ENCODE results near the gene OR11G2.
"Not testable (repeated sequence)": the region's sequence is repeated elsewhere in the genome, so short reads cannot be mapped to it uniquely, and the experiment has no call there.

Gene OR11G2

DNA sequence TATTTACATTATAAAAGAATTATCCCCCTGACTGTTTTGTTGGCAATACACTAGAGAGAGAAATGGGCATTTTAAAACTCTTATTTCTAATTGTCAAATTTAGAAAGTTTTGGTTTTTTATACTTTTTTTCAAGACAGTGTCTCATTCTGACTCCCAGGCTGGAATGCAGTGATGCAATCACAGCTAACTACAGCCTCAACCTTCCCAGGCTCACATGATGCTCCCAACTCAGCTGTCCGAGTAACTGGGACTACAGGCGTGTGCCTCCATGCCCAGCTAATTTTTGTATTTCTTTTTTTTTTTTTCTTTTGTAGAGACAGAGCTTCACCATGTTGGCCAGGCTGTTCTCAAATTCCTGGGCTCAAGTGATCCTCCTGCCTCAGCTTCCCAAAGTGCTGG is 24.5 kb downstream of the OR11G2 start:
- ChIA-PET CTCF (no interaction called here), POLR2A (no interaction called here)

DNA sequence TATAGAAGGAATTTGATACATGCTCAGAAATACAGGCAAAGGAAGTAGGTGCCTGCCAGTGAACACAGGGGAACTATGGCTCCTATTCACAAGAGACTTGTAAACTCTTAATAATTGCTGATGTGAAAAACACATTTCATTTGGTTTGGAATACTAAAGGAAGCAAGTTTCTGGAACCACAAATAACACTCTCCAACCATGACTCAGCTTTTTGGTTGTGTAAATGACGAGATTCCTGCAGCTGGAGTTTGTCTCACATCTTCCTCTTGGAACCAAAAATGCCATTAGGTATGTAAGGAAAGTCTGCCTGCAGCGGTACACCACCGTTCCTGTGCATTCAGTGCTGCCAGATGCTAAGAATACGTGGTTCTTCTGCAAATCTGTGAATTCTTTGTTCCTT is 28.3 kb downstream of the OR11G2 start:
- POLR2A ChIA-PET: no interaction called here
- H3K4me3 ChIP-seq (ENCODE audit: low read depth, low read length): no peak overlapping the region
- TF ChIP-seq, protein P1, sequence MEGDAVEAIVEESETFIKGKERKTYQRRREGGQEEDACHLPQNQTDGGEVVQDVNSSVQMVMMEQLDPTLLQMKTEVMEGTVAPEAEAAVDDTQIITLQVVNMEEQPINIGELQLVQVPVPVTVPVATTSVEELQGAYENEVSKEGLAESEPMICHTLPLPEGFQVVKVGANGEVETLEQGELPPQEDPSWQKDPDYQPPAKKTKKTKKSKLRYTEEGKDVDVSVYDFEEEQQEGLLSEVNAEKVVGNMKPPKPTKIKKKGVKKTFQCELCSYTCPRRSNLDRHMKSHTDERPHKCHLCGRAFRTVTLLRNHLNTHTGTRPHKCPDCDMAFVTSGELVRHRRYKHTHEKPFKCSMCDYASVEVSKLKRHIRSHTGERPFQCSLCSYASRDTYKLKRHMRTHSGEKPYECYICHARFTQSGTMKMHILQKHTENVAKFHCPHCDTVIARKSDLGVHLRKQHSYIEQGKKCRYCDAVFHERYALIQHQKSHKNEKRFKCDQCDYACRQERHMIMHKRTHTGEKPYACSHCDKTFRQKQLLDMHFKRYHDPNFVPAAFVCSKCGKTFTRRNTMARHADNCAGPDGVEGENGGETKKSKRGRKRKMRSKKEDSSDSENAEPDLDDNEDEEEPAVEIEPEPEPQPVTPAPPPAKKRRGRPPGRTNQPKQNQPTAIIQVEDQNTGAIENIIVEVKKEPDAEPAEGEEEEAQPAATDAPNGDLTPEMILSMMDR (IDR thresholded peaks at IDR 0.05; ENCODE audit: insufficient read depth, low read length, missing control alignments): no peak

More for the DNA sequence above, 24.5 kb downstream of the OR11G2 start:
- no peak overlapping the region for H3K4me3 ChIP-seq (ENCODE audit: low read depth, low read length)
- TF ChIP-seq, protein P1 (IDR thresholded peaks at IDR 0.05; ENCODE audit: insufficient read depth, low read length, missing control alignments): no peak
- DNase-seq (ENCODE audit: low read depth, low spot score): no peak

DNA sequence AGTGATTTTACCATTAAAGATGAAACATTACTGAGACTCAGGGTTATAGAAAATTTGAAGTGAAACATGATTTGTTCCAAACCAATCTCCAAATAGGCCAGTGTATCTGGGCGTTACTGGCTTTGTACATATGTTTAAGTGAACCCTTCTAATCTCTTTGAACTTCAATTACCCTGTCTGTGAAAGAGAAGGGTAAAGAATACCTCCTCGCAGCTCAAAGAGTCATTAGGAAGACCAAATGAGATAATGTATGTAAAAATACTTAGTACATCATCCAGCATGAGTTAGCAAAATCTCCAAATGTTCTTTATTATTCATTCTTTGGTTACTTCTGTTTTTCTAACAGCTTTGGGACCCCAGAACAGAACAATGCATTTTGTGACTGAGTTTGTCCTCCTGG is 32.7 kb downstream of the OR11G2 start, which contains the start of gene OR11H6:
OR11H6 (plus strand) TSS at position 301 of the 400 bp plus-strand sequence; CDS start at position 301, 0 bp downstream.
- TF ChIP-seq, protein P1 (IDR thresholded peaks at IDR 0.05; ENCODE audit: insufficient read depth, low read length, missing control alignments): no peak
- ChIA-PET CTCF (no interaction called here), POLR2A (no interaction called here)
- no peak for DNase-seq (ENCODE audit: low read depth, low spot score)
- H3K4me3 ChIP-seq (ENCODE audit: low read depth, low read length): no peak within 1 kb of the TSS

More for the DNA sequence above, 28.3 kb downstream of the OR11G2 start:
- CTCF ChIA-PET: no interaction called here
- DNase-seq (ENCODE audit: low read depth, low spot score): no peak

DNA sequence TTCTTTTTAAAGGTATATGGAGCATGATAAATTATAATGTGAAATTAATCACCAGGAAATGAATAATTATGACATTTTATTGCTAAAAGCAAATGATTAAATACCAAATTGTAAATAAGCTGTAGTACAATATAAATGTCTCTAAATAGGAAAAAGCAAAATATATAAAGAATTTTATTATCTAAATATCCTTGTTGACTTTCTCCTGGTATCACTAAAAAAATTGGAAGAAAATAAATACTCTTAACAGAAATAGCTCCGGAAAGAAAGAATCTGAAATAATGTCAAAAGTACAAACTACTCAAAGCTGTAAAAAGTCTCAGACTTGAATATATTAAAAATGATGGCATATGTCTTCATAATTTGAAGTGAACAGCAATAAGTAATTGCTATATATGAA is 38.0 kb downstream of the OR11G2 start, which contains the start of gene OR11H7:
OR11H7 (plus strand) TSS at position 301 of the 400 bp plus-strand sequence.
- ChIA-PET CTCF (no interaction called here), POLR2A (no interaction called here)
- DNase-seq (ENCODE audit: low read depth, low spot score): no peak
- no peak within 1 kb of the TSS for H3K4me3 ChIP-seq (ENCODE audit: low read depth, low read length)
- TF ChIP-seq, protein P1 (IDR thresholded peaks at IDR 0.05; ENCODE audit: insufficient read depth, low read length, missing control alignments): no peak

DNA sequence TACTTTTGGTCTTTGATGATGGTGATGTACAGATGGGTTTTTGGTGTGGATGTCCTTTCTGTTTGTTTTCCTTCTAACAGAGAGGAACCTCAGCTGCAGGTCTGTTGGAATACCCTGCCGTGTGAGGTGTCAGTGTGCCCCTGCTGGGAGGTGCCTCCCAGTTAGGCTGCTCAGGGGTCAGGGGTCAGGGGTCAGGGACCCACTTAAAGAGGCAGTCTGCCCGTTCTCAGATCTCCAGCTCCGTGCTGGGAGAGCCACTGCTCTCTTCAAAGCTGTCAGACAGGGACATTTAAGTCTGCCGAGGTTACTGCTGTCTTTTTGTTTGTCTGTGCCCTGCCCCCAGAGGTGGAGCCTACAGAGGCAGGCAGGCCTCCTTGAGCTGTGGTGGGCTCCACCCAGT is 44.7 kb downstream of the OR11G2 start:
- POLR2A ChIA-PET; H3K4me3 ChIP-seq (ENCODE audit: low read depth, low read length); CTCF ChIA-PET; DNase-seq (ENCODE audit: low read depth, low spot score): not testable (repeated sequence)

DNA sequence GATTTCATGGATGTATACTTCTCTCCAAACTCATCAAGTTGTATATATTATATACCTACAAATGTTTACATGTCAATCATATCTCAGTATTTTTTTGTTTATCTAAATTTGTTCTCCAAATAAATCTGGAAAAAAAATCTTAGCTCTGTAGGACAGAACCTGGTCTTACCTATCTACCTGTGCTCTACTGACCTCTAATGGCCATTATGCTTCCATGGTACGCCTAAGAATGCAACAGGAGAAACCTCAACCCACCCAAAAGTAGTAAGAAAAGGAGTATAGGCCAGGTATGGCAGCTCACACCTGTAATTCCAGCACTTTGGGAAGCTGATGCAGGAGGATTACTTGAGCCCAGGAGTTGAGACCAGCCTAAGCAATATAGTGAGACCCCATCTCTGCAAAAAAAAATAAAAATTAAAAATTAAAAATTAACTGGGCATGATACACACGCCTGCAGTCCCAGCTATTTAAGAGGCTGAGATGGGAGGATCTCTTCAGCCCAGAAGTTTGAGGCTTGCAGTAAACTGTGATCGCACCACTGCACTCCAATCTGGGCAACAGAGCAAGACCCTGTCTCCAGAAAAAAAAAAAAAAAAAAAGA is 57.0 kb downstream of the OR11G2 start:
- TF ChIP-seq, protein P1 (IDR thresholded peaks at IDR 0.05; ENCODE audit: insufficient read depth, low read length, missing control alignments): no peak
- ChIA-PET CTCF (no interaction called here), POLR2A (no interaction called here)
- H3K4me3 ChIP-seq (ENCODE audit: low read depth, low read length): no peak overlapping the region
- no peak for DNase-seq (ENCODE audit: low read depth, low spot score)

Data from AG04449 (cell line).